Endothelial cell of umbilical vein (primary cell): ENCODE results near the gene SYNDIG1. TPM values are rescaled to one million over a fixed set of nuclear protein-coding genes. Genes with fewer than 3 reads are reported as not detected.

ENCODE experiments used
- BruUV-seq: library from RNA; stranded (reverse); fragments of 400-500 nt; replicated peaks from 2 replicates; lab custom pipeline; 2021; lab: Mats Ljungman, UMichigan
- CTCF ChIA-PET: fragments of 300-600, 350-600 bp; sonication (Branson Sonifier 250); formaldehyde crosslinking; loops from one replicate; lab custom pipeline; 2021; ENCODE audit warnings: antibody characterized with exemption, inconsistent platforms; lab: Charles Lee
- POLR2A ChIA-PET: fragments of 300-600, 350-600 bp; sonication (Branson Sonifier 250); formaldehyde crosslinking; loops from one replicate; lab custom pipeline; 2021; ENCODE audit warnings: antibody characterized with exemption, inconsistent platforms; lab: Charles Lee
- DNase-seq: peaks from one replicate; pipeline ENCODE4 v3.0.0-alpha.2; 2011; ENCODE audit warnings: low read depth, low spot score
- FAIRE-seq: peaks from 2 replicates; lab custom pipeline; 2011; peaks lifted over from hg19 to GRCh38; lab: Jason Lieb, UNC
- H2AFZ ChIP-seq: 2 replicates; pipeline ENCODE4 v1.6.0; 2012; ENCODE audit warnings: low read depth, low read length, control low read depth, inconsistent platforms
- H3K27ac ChIP-seq: 2 replicates; pipeline ENCODE4 v1.5.1; 2011; ENCODE audit warnings: low read depth, mild to moderate bottlenecking, control low read depth, low read length, moderate library complexity; ENCODE audit not compliant: insufficient read depth
- H3K27me3 ChIP-seq, 2 experiments: 2 replicates each; pipeline versions ENCODE4 v1.6.0 to v1.6.1; 2011; ENCODE audit warnings: low read length in 2 of 2, mixed read lengths in 1 of 2; ENCODE audit not compliant: control insufficient read depth in 2 of 2, insufficient read depth in 2 of 2
- H3K36me3 ChIP-seq, 2 experiments: 2 replicates in 1 of 2; 3 replicates in 1 of 2; pipeline ENCODE4 v1.5.1; 2011; ENCODE audit warnings: low read length in 2 of 2, mild to moderate bottlenecking in 1 of 2, moderate library complexity in 1 of 2; ENCODE audit not compliant: control insufficient read depth in 2 of 2, insufficient read depth in 2 of 2; ENCODE audit errors: extremely low read depth in 1 of 2
- H3K4me1 ChIP-seq: 3 replicates; pipeline ENCODE4 v1.5.1; 2011; ENCODE audit warnings: mild to moderate bottlenecking, low read length; ENCODE audit not compliant: control insufficient read depth, insufficient read depth; ENCODE audit errors: extremely low read depth
- H3K4me2 ChIP-seq: 2 replicates; pipeline ENCODE4 v1.6.1; 2011; ENCODE audit warnings: low read length, control low read depth, mixed read lengths; ENCODE audit not compliant: insufficient read depth
- H3K4me3 ChIP-seq, 3 experiments: fragments of 200-600 bp in 1 of 3; sonication (generic), shearing (Covaris generic) in 1 of 3; replicated peaks in 1 of 3; 2 replicates each; pipeline ENCODE4 v1.5.1; 2011 to 2016; ENCODE audit warnings: control low read depth in 3 of 3, low read length in 3 of 3, mild to moderate bottlenecking in 2 of 3, inconsistent platforms in 1 of 3, low read depth in 1 of 3, moderate library complexity in 1 of 3; ENCODE audit not compliant: insufficient read depth in 1 of 3
- H3K79me2 ChIP-seq: 2 replicates; pipeline ENCODE4 v1.6.0; 2012; ENCODE audit warnings: low read length, inconsistent platforms; ENCODE audit not compliant: control insufficient read depth, insufficient read depth
- H3K9ac ChIP-seq: replicated peaks from 2 replicates; pipeline ENCODE3; 2011; ENCODE audit warnings: low read length, control low read depth; ENCODE audit not compliant: insufficient read depth; ENCODE audit errors: extremely low read depth
- H3K9me1 ChIP-seq: replicated peaks from 3 replicates; pipeline ENCODE4 v1.6.0; 2011; ENCODE audit warnings: mild to moderate bottlenecking, low read length; ENCODE audit not compliant: control insufficient read depth, insufficient read depth; ENCODE audit errors: extremely low read depth
- H3K9me3 ChIP-seq: replicated peaks from 2 replicates; pipeline ENCODE4 v1.5.1; 2012; ENCODE audit warnings: low read length, inconsistent platforms; ENCODE audit not compliant: control insufficient read depth, insufficient read depth
- H4K20me1 ChIP-seq: replicated peaks from 2 replicates; pipeline ENCODE3; 2011; ENCODE audit warnings: mild to moderate bottlenecking, low read length; ENCODE audit not compliant: control insufficient read depth, insufficient read depth; ENCODE audit errors: extremely low read depth
- FOS ChIP-seq: IDR thresholded peaks from 2 replicates; pipeline ENCODE4 v1.6.1; 2011; ENCODE audit warnings: mild to moderate bottlenecking, low read length, moderate library complexity, borderline replicate concordance; ENCODE audit not compliant: insufficient read depth
- JUN ChIP-seq: IDR thresholded peaks from 2 replicates; pipeline ENCODE4 v1.6.1; 2011; ENCODE audit warnings: borderline replicate concordance, low read depth; ENCODE audit not compliant: insufficient read length, insufficient read depth
- MYC ChIP-seq: IDR thresholded peaks from one replicate; pipeline ENCODE4 v1.6.1; 2011; ENCODE audit warnings: mild to moderate bottlenecking, low read depth, low read length
- POLR2A ChIP-seq: IDR thresholded peaks from 2 replicates; pipeline ENCODE4 v1.6.1; 2012; ENCODE audit warnings: low read depth, mild to moderate bottlenecking, control low read depth, low read length
- POLR2AphosphoS5 ChIP-seq: IDR thresholded peaks from 2 replicates; pipeline ENCODE4 v1.6.1; 2012; ENCODE audit warnings: low read depth, mild to moderate bottlenecking, control low read depth, low read length, moderate library complexity; ENCODE audit not compliant: insufficient read depth
- dilution Hi-C: fragments of 300-500 bp; cut with MboI; formaldehyde crosslinking; loops from one replicate; pipeline ENCODE4 v1.15.0; 2019; ENCODE audit warnings: low sequenced_read_pairs; ENCODE audit not compliant: extremely low pct_ligation_motif_present
- intact Hi-C: fragments of 100-400 bp; cut with micrococcal nuclease; formaldehyde crosslinking; loops from one replicate; pipeline ENCODE4 v1.10.0; 2022
- polyA plus RNA-seq, 4 experiments: library from polyadenylated mRNA; depleted of rRNA in 3 of 4; stranded (reverse) in 3 of 4; unstranded in 1 of 4; fragments of >200 nt; gene quantifications; 2 replicates each; pipeline versions ENCODE4 v1.2.1 to v1.2.3, GENCODE V29; 2011 to 2012; ENCODE audit warnings: missing spikeins in 1 of 4
- total RNA-seq: library from RNA; stranded (reverse); gene quantifications from 2 replicates; pipeline ENCODE4 v1.2.3, GENCODE V29; 2021
- TF ChIP-seq, protein P1 (sequence below): IDR thresholded peaks from 2 replicates; pipeline ENCODE4 v1.6.1; 2011; ENCODE audit not compliant: insufficient read depth, insufficient read length
- TF ChIP-seq, protein P2 (sequence below), 2 donors: IDR thresholded peaks; 1 replicate in 1 of 2; 2 replicates in 1 of 2; pipeline ENCODE4 v1.5.1; 2011; ENCODE audit warnings: low read length in 2 of 2, mild to moderate bottlenecking in 2 of 2, moderate library complexity in 2 of 2, control low read depth in 1 of 2, inconsistent platforms in 1 of 2, low read depth in 1 of 2; ENCODE audit not compliant: insufficient read depth in 1 of 2; ENCODE audit errors: extremely low read depth in 1 of 2

The SYNDIG1 gene
- total and polyA plus RNA-seq, 2 donors (not counting 3 experiments of a cell fraction or from before 2014, with no cell fraction given), result not detected

DNA sequence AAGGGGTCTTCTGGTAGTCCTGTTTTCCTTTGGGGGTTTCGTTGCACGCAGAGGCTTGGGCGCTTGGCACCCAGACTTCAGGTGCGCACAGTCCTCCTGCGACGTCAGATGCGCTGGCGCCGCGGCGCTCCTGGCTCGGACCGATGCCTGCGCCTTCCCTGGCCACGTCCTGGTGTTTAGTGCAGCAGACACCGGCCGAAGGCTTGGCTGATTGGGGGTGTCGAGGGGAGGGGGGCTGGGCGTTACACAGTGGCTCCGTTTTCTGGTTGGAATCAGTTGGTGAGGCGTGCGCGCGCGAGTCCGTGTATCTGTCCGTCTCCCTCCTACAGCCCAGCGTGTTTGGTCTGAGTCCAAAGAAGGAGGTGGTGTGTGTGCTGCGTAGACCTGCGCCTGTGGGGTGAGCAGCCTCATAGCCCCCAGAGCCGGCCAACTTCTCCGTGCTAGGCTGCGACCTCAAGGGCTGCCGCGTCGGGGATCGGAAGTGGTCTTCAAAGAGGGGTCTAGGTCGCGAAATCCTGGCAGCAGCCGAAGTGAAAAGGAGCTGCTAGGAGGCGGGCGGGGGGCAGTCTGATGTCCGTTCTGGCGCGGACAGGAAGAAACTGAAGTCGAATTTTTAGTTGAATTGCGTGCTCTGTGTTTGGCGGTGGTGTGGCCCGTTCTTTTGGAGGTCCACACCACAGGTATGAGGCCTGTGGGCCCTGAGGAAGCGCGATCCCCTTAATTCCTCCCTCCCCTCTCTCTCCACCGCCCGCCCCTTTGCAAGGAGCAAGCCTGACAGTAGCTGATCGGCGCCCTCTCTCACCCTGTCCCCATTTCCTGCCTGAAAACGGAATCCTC lies 1.5 kb downstream of the SYNDIG1 start:
- TF ChIP-seq, protein P1, sequence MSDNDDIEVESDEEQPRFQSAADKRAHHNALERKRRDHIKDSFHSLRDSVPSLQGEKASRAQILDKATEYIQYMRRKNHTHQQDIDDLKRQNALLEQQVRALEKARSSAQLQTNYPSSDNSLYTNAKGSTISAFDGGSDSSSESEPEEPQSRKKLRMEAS, result no peak
- TF ChIP-seq JUN, result no peak
- TF ChIP-seq, protein P2, sequence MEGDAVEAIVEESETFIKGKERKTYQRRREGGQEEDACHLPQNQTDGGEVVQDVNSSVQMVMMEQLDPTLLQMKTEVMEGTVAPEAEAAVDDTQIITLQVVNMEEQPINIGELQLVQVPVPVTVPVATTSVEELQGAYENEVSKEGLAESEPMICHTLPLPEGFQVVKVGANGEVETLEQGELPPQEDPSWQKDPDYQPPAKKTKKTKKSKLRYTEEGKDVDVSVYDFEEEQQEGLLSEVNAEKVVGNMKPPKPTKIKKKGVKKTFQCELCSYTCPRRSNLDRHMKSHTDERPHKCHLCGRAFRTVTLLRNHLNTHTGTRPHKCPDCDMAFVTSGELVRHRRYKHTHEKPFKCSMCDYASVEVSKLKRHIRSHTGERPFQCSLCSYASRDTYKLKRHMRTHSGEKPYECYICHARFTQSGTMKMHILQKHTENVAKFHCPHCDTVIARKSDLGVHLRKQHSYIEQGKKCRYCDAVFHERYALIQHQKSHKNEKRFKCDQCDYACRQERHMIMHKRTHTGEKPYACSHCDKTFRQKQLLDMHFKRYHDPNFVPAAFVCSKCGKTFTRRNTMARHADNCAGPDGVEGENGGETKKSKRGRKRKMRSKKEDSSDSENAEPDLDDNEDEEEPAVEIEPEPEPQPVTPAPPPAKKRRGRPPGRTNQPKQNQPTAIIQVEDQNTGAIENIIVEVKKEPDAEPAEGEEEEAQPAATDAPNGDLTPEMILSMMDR (IDR thresholded peaks at IDR 0.05; ENCODE audit: extremely low read depth in 1 of 2, insufficient read depth in 1 of 2, low read depth in 1 of 2, low read length in 2 of 2), result no peak
- TF ChIP-seq FOS, result no peak
- no peak for TF ChIP-seq MYC
- no peak for TF ChIP-seq POLR2A
- no peak for TF ChIP-seq POLR2AphosphoS5
- FAIRE-seq, result no peak
- dilution Hi-C loops, result no loop called here

More for the DNA sequence above, 1.5 kb downstream of the SYNDIG1 start:
- Histone ChIP-seq H3K79me2 (no peaks in the 10 kb centered on the region), H3K36me3 (no peaks in the 10 kb centered on the region), H3K27me3 (peaks cover 15 to 24% of the 10 kb centered on the region in 2 experiments), H2AFZ (no peak overlapping the region), H3K4me2 (no peak overlapping the region), H3K9me1 (no peaks in the 10 kb centered on the region), H3K9ac (no peak overlapping the region), H3K4me1 (no peaks in the 10 kb centered on the region), H4K20me1 (no peaks in the 10 kb centered on the region), H3K9me3 (no peaks in the 10 kb centered on the region), H3K27ac (no peak overlapping the region), H3K4me3 (no peak overlapping the region)
- no TSS peak for BruUV-seq
- no peak for DNase-seq
- intact Hi-C loops, result no loop called here
- ChIA-PET CTCF (no interaction called here), POLR2A (no interaction called here)
